Aorta (tissue), 5 donors: ENCODE data around the gene MAML3. TPM values are rescaled to one million over a fixed set of nuclear protein-coding genes. Genes with fewer than 3 reads are reported as not detected.

Experiments used
- ATAC-seq: fragments of 200-7000 bp; cut with Tn5 transposase; one replicate; pipeline ENCODE4 v1.9.1; 2022; ENCODE audit warnings: moderate library complexity; ENCODE audit not compliant: low FRiP score
- DNase-seq, 2 donors: peaks; one replicate each; pipeline ENCODE4 v3.0.0-alpha.2; 2020
- H3K27ac ChIP-seq, 2 donors: one replicate each; pipeline ENCODE4 v1.5.1; 2013; ENCODE audit warnings: low read length in 2 of 2, mild to moderate bottlenecking in 2 of 2, moderate library complexity in 2 of 2, control low read depth in 1 of 2, inconsistent platforms in 1 of 2, low read depth in 1 of 2
- H3K27me3 ChIP-seq, 2 donors: one replicate each; pipeline ENCODE4 v1.6.1; 2013; ENCODE audit warnings: control low read depth in 1 of 2, low read length in 1 of 2, mild to moderate bottlenecking in 1 of 2, moderate library complexity in 1 of 2; ENCODE audit not compliant: insufficient read depth in 2 of 2, control insufficient read depth in 1 of 2
- H3K36me3 ChIP-seq, 2 donors: one replicate each; pipeline ENCODE4 v1.6.1; 2013; ENCODE audit warnings: control low read depth in 1 of 2, low read length in 1 of 2, mild to moderate bottlenecking in 1 of 2; ENCODE audit not compliant: insufficient read depth in 2 of 2, control insufficient read depth in 1 of 2
- H3K4me1 ChIP-seq, 2 donors: one replicate each; pipeline ENCODE4 v1.6.1; 2013; ENCODE audit warnings: low read length in 2 of 2, control low read depth in 1 of 2, mild to moderate bottlenecking in 1 of 2, moderate library complexity in 1 of 2; ENCODE audit not compliant: insufficient read depth in 2 of 2, control insufficient read depth in 1 of 2
- H3K4me3 ChIP-seq, 2 donors: one replicate each; pipeline ENCODE4 v1.5.1; 2013; ENCODE audit warnings: low read length in 2 of 2, control low read depth in 1 of 2, mild to moderate bottlenecking in 1 of 2
- H3K9me3 ChIP-seq: one replicate; pipeline ENCODE4 v1.6.1; 2013; ENCODE audit warnings: mild to moderate bottlenecking, low read length; ENCODE audit not compliant: control insufficient read depth
- WGBS, 2 donors: extraction: QIAGEN DNeasy Blood & Tissue Kit; methylation state at CpG; one replicate each; pipeline ENCODE4 v1.1.7; 2013; 5-methylcytosine and 5-hydroxymethylcytosine counted together
- intact Hi-C, 2 donors: fragments of 100-400 bp; cut with DNase I; formaldehyde crosslinking; loops; one replicate each; pipeline versions ENCODE4 v1.14.2 to v1.15.0; 2022
- polyA plus RNA-seq, 2 donors: library from polyadenylated mRNA; stranded (reverse); fragments of 200-250 nt; gene quantifications; one replicate each; pipeline ENCODE4 v1.2.3, GENCODE V29; 2013
- total RNA-seq, 2 donors: library from RNA; stranded (reverse); fragmentation: NEBNext Ultra II Directional; extraction: Animal tissue kit (Norgen Biotek cat#: 25700); gene quantifications; one replicate each; pipeline ENCODE4 v1.2.1, GENCODE V29; 2021
- donor health status: healthy with polysubstance abuse.
- donor health status: Bipolar disorder and iron deficiency.
- donor health status: DM: no; HTN: no; CAD: no.
- donor health status: DM: no; HTN: no; CAD: no.
- donor health status: DM: yes; HTN: yes; CAD: no.

MAML3 gene
- total and polyA plus RNA-seq, 4 donors, result 0.79 to 10.5 (median 4.9) TPM

- peaks cover 0 to 2% of the 10 kb centered on the region in 2 donors for H3K4me1 ChIP-seq
- 2% methylated on average over 14 of the region's 14 CpGs for WGBS, 2 donors
Measured at GRCh38 chr4:139734201-139734874, 419.6 kb downstream of the MAML3 start.

DNA sequence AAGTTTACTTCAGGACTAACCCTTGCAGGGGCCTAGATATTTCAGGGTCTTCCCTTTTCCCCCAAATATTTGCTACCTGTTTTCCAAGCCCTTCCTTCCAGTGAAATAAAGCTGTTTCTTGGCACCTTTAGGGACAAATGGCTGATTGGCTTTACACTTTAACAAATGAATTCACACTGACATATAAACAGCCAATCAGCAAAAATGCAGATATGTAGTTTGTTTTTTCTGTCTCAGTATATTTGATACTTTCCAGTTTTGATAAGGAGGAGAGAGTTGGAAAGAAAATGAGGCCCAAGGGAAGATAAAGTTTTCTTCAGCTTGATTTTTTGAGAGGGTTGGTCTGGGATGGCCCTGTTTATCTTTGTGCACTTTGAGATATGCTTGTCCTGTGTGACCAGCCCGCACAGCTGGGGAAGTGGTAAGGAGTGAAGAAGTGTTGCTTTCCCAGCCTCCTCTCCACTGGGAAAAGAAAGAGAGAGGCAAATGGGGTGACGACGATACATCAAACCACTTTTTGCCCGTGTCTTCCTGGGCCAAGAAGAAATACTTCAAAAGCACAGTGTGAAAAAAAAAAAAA, 420.9 kb downstream of the MAML3 start:
- H3K27me3 ChIP-seq, result no peaks in the 10 kb centered on the region
- 68 to 83% methylated on average over 4 of the region's 4 CpGs for WGBS, 2 donors
- ATAC-seq (no peak), DNase-seq (no peak)
- H3K4me1 ChIP-seq, result peaks cover 0 to 2% of the 10 kb centered on the region in 2 donors
- H3K4me3 ChIP-seq, result no peak overlapping the region
- peaks cover 0 to 3% of the 10 kb centered on the region in 2 donors for H3K36me3 ChIP-seq
- H3K9me3 ChIP-seq, result no peaks in the 10 kb centered on the region
- intact Hi-C loops, result loop anchor here (5.0 to 10.0 kb wide), 3 partner anchors 419 to 594 kb away; partner anchors contain the start of gene MAML3 (in 1 of the 2)
- no peak overlapping the region for H3K27ac ChIP-seq

More at GRCh38 chr4:139734201-139734874, 419.6 kb downstream of the MAML3 start:
- H3K36me3 ChIP-seq, result peaks cover 0 to 3% of the 10 kb centered on the region in 2 donors
- intact Hi-C loops, result loop anchor here (2.0 to 10.0 kb wide), 5 partner anchors 418 to 593 kb away; partner anchors contain the start of gene MAML3 (in 1 of the 2)
- H3K4me3 ChIP-seq, result peak overlapping the region; percentile 57 to 72
- H3K27ac ChIP-seq, result no peak overlapping the region
- H3K9me3 ChIP-seq, result no peaks in the 10 kb centered on the region
- DNase-seq, result no peak
- peak; percentile 65 for ATAC-seq
- H3K27me3 ChIP-seq, result no peaks in the 10 kb centered on the region

GRCh38 chr4:139728840-139729239, 425.1 kb downstream of the MAML3 start:
- Histone ChIP-seq H3K27me3 (no peaks in the 10 kb centered on the region), H3K27ac (no peak overlapping the region), H3K9me3 (no peaks in the 10 kb centered on the region), H3K36me3 (peaks cover 2 to 3% of the 10 kb centered on the region in 2 donors), H3K4me1 (no peaks in the 10 kb centered on the region), H3K4me3 (no peak overlapping the region)
- intact Hi-C loops, result no loop called here
- no peak for DNase-seq
- no peak for ATAC-seq
- 93 to 94% methylated on average over 3 of the region's 3 CpGs for WGBS, 2 donors

DNA sequence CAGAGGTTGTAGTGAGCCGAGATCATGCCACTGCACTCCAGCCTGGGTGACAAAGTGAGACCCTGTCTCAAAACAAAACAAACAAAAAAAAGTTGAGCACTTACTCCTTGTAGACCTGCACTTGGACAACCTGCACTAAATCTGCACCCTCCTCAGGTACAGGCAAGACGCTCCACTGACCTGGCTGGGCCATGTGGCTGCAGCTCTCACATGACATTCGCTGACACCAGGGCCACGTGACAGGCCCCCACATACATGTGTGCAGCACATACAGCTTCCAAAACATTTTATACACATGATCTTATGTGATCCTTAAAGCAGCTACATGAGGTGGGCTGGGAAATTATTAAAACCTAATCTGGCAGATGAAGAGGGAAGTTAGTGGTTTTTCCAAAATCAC, 425.8 kb downstream of the MAML3 start:
- DNase-seq, result no peak
- WGBS, 2 donors, result 91 to 92% methylated on average over 4 of the region's 4 CpGs

DNA sequence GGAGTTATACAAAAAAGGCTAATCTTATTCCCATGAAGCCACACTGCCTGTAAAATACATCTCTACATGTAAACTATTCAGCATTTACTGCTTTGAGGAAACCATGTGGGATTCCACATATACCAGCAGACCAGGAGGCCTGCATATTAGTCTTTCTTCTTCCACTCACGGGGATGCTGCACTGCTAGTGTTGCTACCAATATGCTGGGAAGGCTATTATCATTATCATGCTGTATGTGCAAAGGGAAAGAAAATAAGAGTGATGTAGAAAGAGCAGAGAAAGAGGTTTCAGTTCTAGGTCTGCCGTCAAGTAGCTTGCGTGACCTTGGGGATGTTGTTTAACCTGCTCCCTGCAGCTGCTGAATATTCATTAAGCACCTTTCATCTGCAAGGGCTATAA, 427.4 kb downstream of the MAML3 start:
- no peak for DNase-seq
- 93 to 96% methylated on average over 3 of the region's 3 CpGs for WGBS, 2 donors
- Histone ChIP-seq H3K4me1 (no peaks in the 10 kb centered on the region), H3K9me3 (no peaks in the 10 kb centered on the region), H3K27me3 (no peaks in the 10 kb centered on the region), H3K36me3 (peaks cover 2 to 3% of the 10 kb centered on the region in 2 donors), H3K27ac (no peak overlapping the region), H3K4me3 (no peak overlapping the region)
- no peak for ATAC-seq
- intact Hi-C loops, result no loop called here

More for the DNA sequence above, 425.8 kb downstream of the MAML3 start:
- H3K9me3 ChIP-seq, result no peaks in the 10 kb centered on the region
- no peak overlapping the region for H3K4me3 ChIP-seq
- H3K27me3 ChIP-seq, result no peaks in the 10 kb centered on the region
- peaks cover 2 to 3% of the 10 kb centered on the region in 2 donors for H3K36me3 ChIP-seq
- ATAC-seq, result no peak
- no peaks in the 10 kb centered on the region for H3K4me1 ChIP-seq
- intact Hi-C loops, result no loop called here
- H3K27ac ChIP-seq, result no peak overlapping the region

DNA sequence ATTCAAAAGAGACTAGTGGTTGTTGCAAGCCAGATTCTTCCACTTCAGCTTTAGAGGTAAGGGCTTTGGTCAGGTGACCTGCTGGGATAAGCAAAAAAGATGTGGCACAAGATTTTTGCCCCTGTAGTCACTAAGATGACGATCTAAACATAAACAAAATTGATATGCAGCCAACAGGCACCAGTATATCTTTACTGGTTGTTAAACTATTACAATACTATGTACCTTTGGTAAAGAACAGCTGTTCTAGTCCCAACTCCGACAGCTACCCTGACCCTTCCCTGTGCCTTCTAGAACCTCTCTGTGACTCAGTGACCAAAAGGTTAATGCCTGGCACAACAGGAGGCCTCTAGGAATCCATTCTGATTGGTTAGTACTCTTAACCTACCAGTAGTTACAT, 428.7 kb downstream of the MAML3 start:
- ATAC-seq (no peak), DNase-seq (no peak)
- no peak overlapping the region for H3K4me3 ChIP-seq
- H3K36me3 ChIP-seq, result peaks cover 2 to 3% of the 10 kb centered on the region in 2 donors
- no peaks in the 10 kb centered on the region for H3K27me3 ChIP-seq
- intact Hi-C loops, result no loop called here
- H3K4me1 ChIP-seq, result no peaks in the 10 kb centered on the region
- 93 to 94% methylated on average over 2 of the region's 2 CpGs for WGBS, 2 donors
- H3K27ac ChIP-seq, result no peak overlapping the region
- H3K9me3 ChIP-seq, result no peaks in the 10 kb centered on the region

DNA sequence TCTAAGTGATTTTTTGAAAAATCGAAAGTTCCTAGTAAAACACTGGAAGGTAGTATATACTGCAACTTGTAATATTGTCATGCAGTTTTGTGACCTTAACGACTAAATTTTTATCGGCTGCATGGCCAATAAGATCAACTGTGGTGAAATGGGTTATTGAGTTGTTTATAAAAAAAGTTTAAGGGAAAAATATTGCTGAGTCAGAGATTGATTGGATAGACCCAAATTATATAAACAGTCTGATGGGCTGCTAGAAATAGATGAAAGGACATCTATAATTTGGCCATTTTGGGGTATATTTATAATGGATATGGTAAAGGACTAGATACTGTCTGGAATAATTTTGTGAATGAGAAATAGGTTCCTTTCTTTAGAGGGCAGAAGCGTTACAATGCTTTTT, 432.2 kb downstream of the MAML3 start:
- intact Hi-C loops, result no loop called here
- WGBS, 2 donors, result 73 to 74% methylated on average over 4 of the region's 4 CpGs
- no peak for ATAC-seq

GRCh38 chr4:139720806-139721205, 433.2 kb downstream of the MAML3 start:
- no peaks in the 10 kb centered on the region for H3K9me3 ChIP-seq
- WGBS, 2 donors, result 86 to 89% methylated on average over 6 of the region's 6 CpGs
- DNase-seq (no peak), ATAC-seq (no peak)
- H3K4me1 ChIP-seq, result peaks cover 0 to 4% of the 10 kb centered on the region in 2 donors
- H3K27ac ChIP-seq, result no peak overlapping the region
- no peak overlapping the region for H3K4me3 ChIP-seq
- peaks cover 0 to 4% of the 10 kb centered on the region in 2 donors for H3K36me3 ChIP-seq
- intact Hi-C loops, result no loop called here
- H3K27me3 ChIP-seq, result no peaks in the 10 kb centered on the region

More for the DNA sequence above, 432.2 kb downstream of the MAML3 start:
- peaks cover 0 to 4% of the 10 kb centered on the region in 2 donors for H3K36me3 ChIP-seq
- no peak overlapping the region for H3K4me3 ChIP-seq
- DNase-seq, result no peak
- H3K27ac ChIP-seq, result no peak overlapping the region
- no peaks in the 10 kb centered on the region for H3K4me1 ChIP-seq
- no peaks in the 10 kb centered on the region for H3K27me3 ChIP-seq
- no peaks in the 10 kb centered on the region for H3K9me3 ChIP-seq
